Suprapubic skin (tissue), 4 donors: ENCODE measurements around the gene JDP2. TPM values are rescaled to one million over a fixed set of nuclear protein-coding genes. Genes with fewer than 3 reads are reported as not detected.

Experiments
- DNase-seq, 2 donors: peaks; one replicate each; pipeline ENCODE4 v3.0.0-alpha.2; 2019; ENCODE audit warnings: low spot score in 2 of 2
- H3K27ac ChIP-seq: fragments of 200-600 bp; sonication (generic); one replicate; pipeline ENCODE4 v1.5.1; 2019
- H3K27me3 ChIP-seq: fragments of 200-600 bp; sonication (generic); one replicate; pipeline ENCODE4 v1.5.1; 2019
- H3K36me3 ChIP-seq: fragments of 200-600 bp; sonication (generic); one replicate; pipeline ENCODE4 v1.5.1; 2019
- H3K4me1 ChIP-seq: fragments of 200-600 bp; sonication (generic); one replicate; pipeline ENCODE4 v1.5.1; 2019
- H3K4me3 ChIP-seq: fragments of 200-600 bp; sonication (generic); one replicate; pipeline ENCODE4 v1.5.1; 2019; ENCODE audit warnings: mild to moderate bottlenecking
- H3K9me3 ChIP-seq: fragments of 200-600 bp; sonication (generic); one replicate; pipeline ENCODE4 v1.5.1; 2019
- CTCF ChIP-seq, 2 donors: fragments of 200-600 bp in 1 of 2; fragments of 450-650 bp in 1 of 2; sonication (generic) in 1 of 2; IDR thresholded peaks; one replicate each; pipeline ENCODE4 v1.5.1; 2016 to 2019; ENCODE audit warnings: antibody characterized with exemption in 2 of 2, mild to moderate bottlenecking in 1 of 2, moderate library complexity in 1 of 2
- EP300 ChIP-seq: sonication (generic); formaldehyde crosslinking; IDR thresholded peaks from one replicate; pipeline ENCODE4 v1.6.1; 2017; ENCODE audit warnings: antibody characterized with exemption
- POLR2A ChIP-seq, 2 donors: fragments of 450-650 bp; IDR thresholded peaks; one replicate each; pipeline ENCODE4 v1.6.1; 2017; ENCODE audit warnings: antibody characterized with exemption in 2 of 2, mild to moderate bottlenecking in 2 of 2, moderate library complexity in 2 of 2
- POLR2AphosphoS5 ChIP-seq, 3 donors: sonication (generic); formaldehyde crosslinking; IDR thresholded peaks; one replicate each; pipeline ENCODE4 v1.6.1; 2017; ENCODE audit warnings: antibody characterized with exemption in 3 of 3
- WGBS: methylation state at CpG from one replicate; pipeline ENCODE4 v1.1.5; 2018; 5-methylcytosine and 5-hydroxymethylcytosine counted together
- total RNA-seq, 4 donors: library from RNA; depleted of rRNA; stranded (reverse); fragments of >200 nt; gene quantifications; one replicate each; pipeline ENCODE4 v1.1.0, GENCODE V29; 2016

JDP2 gene
- total RNA-seq, 4 donors from 2014 or later: 36.0 to 72.7 (median 50.4) TPM

- Histone ChIP-seq H3K27ac (no peak overlapping the region), H3K4me1 (peaks cover 2% of the 10 kb centered on the region), H3K9me3 (no peaks in the 10 kb centered on the region), H3K4me3 (no peak overlapping the region), H3K27me3 (no peaks in the 10 kb centered on the region), H3K36me3 (no peaks in the 10 kb centered on the region)
- no peak for DNase-seq
- TF ChIP-seq POLR2A (IDR thresholded peaks at IDR 0.05) (no peak), POLR2AphosphoS5 (IDR thresholded peaks at IDR 0.05) (no peak), EP300 (no peak), CTCF (IDR thresholded peaks at IDR 0.05) (no peak)
- WGBS: 64% methylated on average over 8 of the region's 8 CpGs
These were observed 65.8 kb downstream of the JDP2 start for GRCh38 chr14:75493592-75494087.

- no peak for DNase-seq
- Histone ChIP-seq H3K27me3 (no peaks in the 10 kb centered on the region), H3K9me3 (no peaks in the 10 kb centered on the region), H3K4me1 (no peaks in the 10 kb centered on the region), H3K36me3 (no peaks in the 10 kb centered on the region), H3K4me3 (no peak overlapping the region), H3K27ac (no peak overlapping the region)
- no peak for TF ChIP-seq EP300
- TF ChIP-seq POLR2AphosphoS5 (IDR thresholded peaks at IDR 0.05): no peak
- TF ChIP-seq CTCF (IDR thresholded peaks at IDR 0.05): no peak
- TF ChIP-seq POLR2A (IDR thresholded peaks at IDR 0.05): no peak
- WGBS: 93% methylated on average over 5 of the region's 5 CpGs
These were observed 67.1 kb downstream of the JDP2 start for GRCh38 chr14:75494896-75495295.

GRCh38 chr14:75495399-75495798, 67.6 kb downstream of the JDP2 start:
- Histone ChIP-seq H3K27ac (no peak overlapping the region), H3K36me3 (no peaks in the 10 kb centered on the region), H3K27me3 (no peaks in the 10 kb centered on the region), H3K9me3 (no peaks in the 10 kb centered on the region), H3K4me1 (no peaks in the 10 kb centered on the region), H3K4me3 (no peak overlapping the region)
- DNase-seq: no peak
- TF ChIP-seq CTCF (IDR thresholded peaks at IDR 0.05) (no peak), POLR2A (IDR thresholded peaks at IDR 0.05) (no peak), EP300 (no peak)
- 83% methylated on average over 3 of the region's 3 CpGs for WGBS

GRCh38 chr14:75495882-75496281, 68.1 kb downstream of the JDP2 start:
- Histone ChIP-seq H3K36me3 (no peaks in the 10 kb centered on the region), H3K4me1 (no peaks in the 10 kb centered on the region), H3K9me3 (no peaks in the 10 kb centered on the region), H3K27ac (no peak overlapping the region), H3K4me3 (no peak overlapping the region), H3K27me3 (no peaks in the 10 kb centered on the region)
- 71% methylated on average over 5 of the region's 5 CpGs for WGBS
- TF ChIP-seq CTCF (IDR thresholded peaks at IDR 0.05) (no peak), POLR2A (IDR thresholded peaks at IDR 0.05) (no peak), POLR2AphosphoS5 (IDR thresholded peaks at IDR 0.05) (no peak), EP300 (no peak)
- DNase-seq: no peak

- Histone ChIP-seq H3K27me3 (no peaks in the 10 kb centered on the region), H3K9me3 (no peaks in the 10 kb centered on the region), H3K4me3 (no peak overlapping the region), H3K27ac (no peak overlapping the region), H3K36me3 (no peaks in the 10 kb centered on the region), H3K4me1 (no peaks in the 10 kb centered on the region)
- DNase-seq: no peak
- WGBS: 96% methylated on average over 4 of the region's 4 CpGs
- no peak for TF ChIP-seq EP300
- no peak for TF ChIP-seq POLR2A (IDR thresholded peaks at IDR 0.05)
These were observed 68.9 kb downstream of the JDP2 start for GRCh38 chr14:75496755-75497154.

- no peaks in the 10 kb centered on the region for H3K9me3 ChIP-seq
- no peak for DNase-seq
- H3K27ac ChIP-seq: no peak overlapping the region
- H3K27me3 ChIP-seq: no peaks in the 10 kb centered on the region
- H3K4me3 ChIP-seq: no peak overlapping the region
- TF ChIP-seq EP300 (no peak), CTCF (IDR thresholded peaks at IDR 0.05) (no peak), POLR2AphosphoS5 (IDR thresholded peaks at IDR 0.05) (no peak), POLR2A (IDR thresholded peaks at IDR 0.05) (no peak)
- no peaks in the 10 kb centered on the region for H3K4me1 ChIP-seq
- no peaks in the 10 kb centered on the region for H3K36me3 ChIP-seq
- WGBS: 86% methylated on average over 1 of the region's 4 CpGs
These were observed 69.4 kb downstream of the JDP2 start for GRCh38 chr14:75497191-75497590.
